Mucosa of descending colon (tissue), 3 donors: ENCODE results near the gene ERG28. TPM values are rescaled to one million over a fixed set of nuclear protein-coding genes. Genes with fewer than 3 reads are reported as not detected.

Experiments used
- ATAC-seq: fragments of 200-7000 bp; cut with Tn5 transposase; one replicate; pipeline ENCODE4 v1.9.1; 2020; ENCODE audit warnings: mild to moderate bottlenecking, moderate library complexity
- DNase-seq, 3 donors: peaks; one replicate each; pipeline ENCODE4 v3.0.0-alpha.2; 2020
- H3K36me3 ChIP-seq: fragments of 200-600 bp; one replicate; pipeline ENCODE4 v1.8.0; 2021; ENCODE audit warnings: low read depth, mild to moderate bottlenecking
- H3K4me1 ChIP-seq: fragments of 200-600 bp; one replicate; pipeline ENCODE4 v1.8.0; 2021; ENCODE audit warnings: low read depth, mild to moderate bottlenecking
- H3K4me3 ChIP-seq: fragments of 200-600 bp; one replicate; pipeline ENCODE4 v1.8.0; 2021; ENCODE audit warnings: mild to moderate bottlenecking
- H3K9me3 ChIP-seq: fragments of 200-600 bp; one replicate; pipeline ENCODE4 v1.8.0; 2021; ENCODE audit warnings: mild to moderate bottlenecking
- CTCF ChIP-seq: fragments of 200-600 bp; IDR thresholded peaks from one replicate; pipeline ENCODE4 v1.8.0; 2022; ENCODE audit warnings: antibody characterized with exemption, mild to moderate bottlenecking
- intact Hi-C, 2 donors: fragments of 100-400 bp; cut with DNase I in 1 of 2; cut with micrococcal nuclease in 1 of 2; formaldehyde crosslinking; loops; one replicate each; pipeline versions ENCODE4 v1.11.0 to v1.11.1; 2022; cut with DNase I, micrococcal nuclease
- total RNA-seq, 3 donors: library from RNA; stranded (reverse); fragmentation: NEBNext Ultra II Directional in 2 of 3; extraction: Animal tissue kit (Norgen Biotek cat#: 25700) in 2 of 3; gene quantifications; one replicate each; pipeline versions ENCODE4 v1.2.1 to v1.2.4, GENCODE V29; 2021 to 2023
- donor health status: DM: no; HTN: no; CAD: no; lungs with moderate emphysema.
- donor health status: DM: no; HTN: no; CAD: no.
- donor health status: DM: no; HTN: yes; CAD: no.

The ERG28 gene
- total RNA-seq, 3 donors from 2014 or later = 13.5 to 23.9 (median 23.7) TPM

- ATAC-seq = no peak
Measured at GRCh38 chr14:75690010-75690409, 29.3 kb upstream of the ERG28 start.

GRCh38 chr14:75689012-75689411 is 28.3 kb upstream of the ERG28 start:
- TF ChIP-seq CTCF = no peak
- no peaks in the 10 kb centered on the region for H3K4me1 ChIP-seq
- intact Hi-C loops = no loop called here
- DNase-seq = no peak
- H3K36me3 ChIP-seq = no peaks in the 10 kb centered on the region
- H3K9me3 ChIP-seq = no peaks in the 10 kb centered on the region
- no peak for ATAC-seq
- H3K4me3 ChIP-seq = no peak overlapping the region

More at GRCh38 chr14:75690010-75690409, 29.3 kb upstream of the ERG28 start:
- Histone ChIP-seq H3K36me3 (no peaks in the 10 kb centered on the region), H3K4me3 (no peak overlapping the region), H3K4me1 (no peaks in the 10 kb centered on the region), H3K9me3 (peaks cover 10% of the 10 kb centered on the region)
- intact Hi-C loops = no loop called here
- no peak for TF ChIP-seq CTCF
- DNase-seq = no peak

- H3K36me3 ChIP-seq = no peaks in the 10 kb centered on the region
- H3K4me3 ChIP-seq = no peak overlapping the region
- H3K9me3 ChIP-seq = no peaks in the 10 kb centered on the region
- intact Hi-C loops = no loop called here
- no peak for DNase-seq
- ATAC-seq = no peak
- no peak for TF ChIP-seq CTCF
- no peaks in the 10 kb centered on the region for H3K4me1 ChIP-seq
Measured at GRCh38 chr14:75685910-75686309, 25.2 kb upstream of the ERG28 start.

GRCh38 chr14:75675265-75675960 is 14.7 kb upstream of the ERG28 start:
- Histone ChIP-seq H3K4me3 (no peak overlapping the region), H3K9me3 (no peaks in the 10 kb centered on the region), H3K36me3 (no peaks in the 10 kb centered on the region), H3K4me1 (no peaks in the 10 kb centered on the region)
- ATAC-seq (no peak), DNase-seq (no peak)
- intact Hi-C loops = no loop called here
- no peak for TF ChIP-seq CTCF

- intact Hi-C loops = no loop called here
- Histone ChIP-seq H3K4me1 (no peaks in the 10 kb centered on the region), H3K36me3 (peaks cover 5% of the 10 kb centered on the region), H3K4me3 (no peak overlapping the region), H3K9me3 (no peaks in the 10 kb centered on the region)
- DNase-seq = no peak
- no peak for TF ChIP-seq CTCF
- no peak for ATAC-seq
Measured at GRCh38 chr14:75673345-75674035, 12.8 kb upstream of the ERG28 start.
